KBM-7 (cell line): ENCODE measurements around the gene DPP6.
A peak's percentile ranks its signal among the peaks of the same experiment; 100 is the strongest.
"Not testable (repeated sequence)": the region's sequence is repeated elsewhere in the genome, so short reads cannot be mapped to it uniquely, and the experiment has no call there.

Source experiments
- DNase-seq: peaks from one replicate; pipeline ENCODE4 v3.0.0-alpha.2; 2015
- in situ Hi-C: fragments of 300-500 bp; cut with MboI; formaldehyde crosslinking; loops from 2 replicates; pipeline ENCODE4 v1.14.3; 2020; ENCODE audit warnings: low sequenced_read_pairs, low pct_unique_long_range_greater_than_20kb, mixed read lengths

DPP6 gene

DNA sequence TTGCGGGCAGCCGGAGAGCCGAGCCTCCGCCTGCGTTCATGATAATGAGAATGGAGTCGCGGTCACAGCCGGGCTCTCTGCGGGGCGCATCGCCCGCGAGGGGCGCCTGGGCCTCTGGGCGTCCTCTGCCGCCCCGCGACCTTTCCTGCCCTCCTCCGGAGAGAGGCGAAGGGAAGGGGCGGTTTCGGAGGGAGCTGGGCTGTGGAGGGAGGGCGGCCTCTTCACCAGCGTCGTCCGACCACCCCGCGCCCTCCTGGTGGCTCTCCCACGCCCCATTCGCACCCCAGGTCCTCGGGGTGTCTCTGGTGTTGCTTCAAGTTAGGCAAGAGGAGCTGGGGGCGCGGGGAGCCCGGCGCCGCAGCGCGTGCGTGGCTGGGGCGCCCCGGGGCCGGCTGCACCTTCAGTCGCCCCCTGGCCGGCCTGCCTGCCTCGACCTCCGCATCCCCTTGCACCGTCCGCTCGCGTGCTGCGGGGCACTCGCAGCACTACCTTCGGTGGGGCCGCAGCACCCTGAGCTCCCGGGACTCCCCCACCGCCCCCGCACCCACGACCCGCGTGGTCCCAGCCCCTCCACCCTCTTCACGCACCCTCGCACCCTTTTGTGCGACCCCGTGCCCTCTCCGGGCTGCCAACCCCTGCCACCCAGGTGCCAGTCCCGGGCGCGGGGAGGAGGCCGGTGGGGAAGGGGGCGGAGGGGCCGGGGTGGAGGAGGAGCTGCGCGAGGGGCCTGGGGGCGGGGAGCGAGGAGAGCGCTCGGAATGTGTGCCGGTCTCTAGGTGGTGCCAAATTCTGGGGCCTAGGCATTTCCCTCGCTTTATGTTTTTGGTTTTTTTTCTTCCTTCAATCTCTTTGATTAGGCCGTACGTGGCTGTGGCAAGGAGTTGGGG lies at the start of gene DPP6:
Gene DPP6 (plus strand): TSS at position 756 of the 887 bp plus-strand sequence.
- DNase-seq, in situ Hi-C loops: not testable (repeated sequence)

GRCh38 chr7:154009423-154009911 lies 42.7 kb upstream of the DPP6 start:
- DNase-seq, in situ Hi-C loops: not testable (repeated sequence)

DNA sequence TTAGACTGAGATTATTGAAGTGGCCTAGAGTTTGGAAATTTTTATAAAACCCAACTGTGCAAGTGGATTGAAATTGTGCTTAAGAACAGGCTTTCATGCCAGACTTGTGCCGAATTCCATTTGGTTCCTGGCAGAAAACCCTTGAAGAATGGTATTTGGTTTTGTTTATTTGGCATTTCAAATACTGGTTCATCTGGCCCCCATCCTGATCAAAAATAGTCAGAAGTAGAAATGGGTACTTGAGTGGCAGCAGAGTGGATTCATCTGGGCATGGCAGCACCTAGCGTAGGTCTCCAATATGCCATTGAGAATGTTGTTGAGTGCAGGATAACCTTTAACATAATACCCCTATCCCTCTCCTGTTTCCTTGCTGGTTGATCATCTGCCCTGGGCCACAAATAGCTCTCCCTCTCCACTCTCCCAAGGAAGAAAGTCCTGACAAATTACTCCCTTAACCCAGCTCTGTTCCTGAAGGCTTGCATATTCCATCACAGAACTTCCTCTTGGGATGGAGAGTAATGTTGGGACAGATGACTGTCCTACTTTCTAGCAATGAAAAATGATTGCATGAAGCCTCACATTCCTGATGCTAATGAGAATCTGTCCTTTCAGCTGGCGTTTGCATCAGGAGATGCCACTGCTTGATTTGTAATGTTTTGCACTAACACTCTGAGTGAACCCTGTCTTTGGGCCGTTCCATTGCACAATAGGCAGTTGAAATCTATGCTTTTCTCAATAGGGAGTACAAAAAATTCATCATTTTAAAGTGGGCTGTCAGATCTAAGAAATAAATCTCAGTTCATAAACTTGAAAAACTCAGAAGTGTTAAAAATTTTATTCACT lies 41.3 kb upstream of the DPP6 start:
- in situ Hi-C loops, DNase-seq: not testable (repeated sequence)

- DNase-seq, in situ Hi-C loops: not testable (repeated sequence)
These were observed 39.4 kb upstream of the DPP6 start for GRCh38 chr7:154012800-154013199.

DNA sequence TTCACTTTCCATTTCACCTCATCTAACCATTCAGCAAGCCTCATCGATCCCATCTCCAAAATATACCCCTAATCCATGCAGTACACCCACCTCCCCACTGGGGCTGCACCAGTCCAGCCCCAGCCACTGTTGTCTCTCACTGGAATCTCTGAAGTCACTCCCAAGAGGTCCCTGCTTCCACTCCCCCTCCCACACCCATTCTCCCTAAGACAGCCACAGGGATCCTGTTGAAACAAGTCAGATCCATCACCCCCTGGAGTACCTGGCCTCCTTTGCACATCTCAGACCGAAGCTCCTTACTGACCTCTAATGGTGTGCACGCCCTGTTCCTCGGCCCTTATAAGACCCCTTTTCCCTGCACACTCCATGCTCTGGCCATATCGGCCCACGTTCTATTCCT lies 36.6 kb upstream of the DPP6 start:
- DNase-seq, in situ Hi-C loops: not testable (repeated sequence)

- in situ Hi-C loops, DNase-seq: not testable (repeated sequence)
These were observed 33.8 kb upstream of the DPP6 start for GRCh38 chr7:154018354-154018753.

DNA sequence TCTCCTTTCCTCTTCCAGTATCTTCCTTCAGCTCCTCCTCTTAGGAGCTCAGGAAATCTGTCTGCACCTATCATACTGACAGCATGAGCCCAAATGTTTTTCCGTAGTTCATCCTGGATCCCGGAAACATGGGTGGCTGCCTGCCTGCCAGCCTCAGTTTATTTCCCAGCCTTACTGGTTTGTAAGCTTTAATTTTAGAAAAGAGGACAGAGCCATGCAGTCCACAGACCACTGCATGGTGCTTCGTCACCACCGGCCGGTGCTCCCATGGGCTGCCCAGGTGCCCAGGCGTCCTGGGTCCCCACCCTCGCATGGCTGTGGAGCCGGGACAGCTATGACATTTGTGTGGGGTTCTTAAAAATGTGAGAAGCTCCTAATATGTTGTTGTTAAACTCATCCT lies 24.4 kb upstream of the DPP6 start:
- in situ Hi-C loops, DNase-seq: not testable (repeated sequence)

DNA sequence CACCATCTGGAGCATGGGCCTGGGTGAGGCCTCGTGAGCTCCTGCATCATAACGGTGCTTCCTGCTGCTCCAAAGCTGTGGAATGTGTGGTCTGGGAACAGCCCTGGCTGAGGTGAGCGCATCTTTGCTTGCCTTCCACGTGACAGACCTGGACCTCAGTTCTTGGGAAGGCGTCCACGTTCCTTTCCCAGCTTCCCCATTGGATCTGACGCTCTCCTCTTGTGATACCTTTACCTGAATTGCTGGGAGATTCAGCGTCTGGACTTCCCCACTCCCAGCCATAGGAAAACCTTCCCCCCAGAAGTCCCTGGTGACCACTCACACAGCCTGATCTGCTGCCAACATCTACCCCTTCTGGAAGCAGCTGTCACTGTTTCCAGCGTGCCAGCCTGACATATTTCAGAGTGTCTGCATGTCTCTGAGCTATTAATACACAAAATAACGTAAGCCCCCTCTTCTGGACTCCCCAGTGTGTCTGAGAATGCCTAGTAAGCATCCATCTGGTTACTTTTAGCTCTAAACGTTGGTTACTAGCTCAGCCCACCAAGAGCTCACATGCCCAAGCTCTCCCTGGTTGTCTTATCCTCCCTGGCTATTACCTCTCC lies 21.6 kb upstream of the DPP6 start:
- DNase-seq, in situ Hi-C loops: not testable (repeated sequence)

GRCh38 chr7:154039466-154040165 lies 12.6 kb upstream of the DPP6 start:
- DNase-seq, in situ Hi-C loops: not testable (repeated sequence)

DNA sequence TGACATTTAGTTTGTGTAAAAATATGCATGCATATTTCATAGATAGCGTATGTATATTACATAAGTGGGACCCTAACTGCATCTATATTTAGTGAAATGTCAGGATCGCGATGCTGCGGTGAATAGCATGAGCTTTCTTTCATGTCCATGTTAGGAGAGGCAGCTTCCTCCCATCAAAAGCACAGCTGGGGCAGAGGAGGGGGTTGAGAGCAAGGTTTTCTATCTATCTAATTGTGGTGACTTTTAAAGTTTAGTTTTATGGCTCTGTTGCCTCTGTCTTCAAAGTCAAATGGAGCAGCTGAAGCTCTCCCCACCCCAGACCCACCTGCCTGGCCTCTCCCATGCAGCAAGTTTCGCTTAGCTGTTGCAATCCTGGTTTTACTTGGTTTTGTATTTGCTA lies 1.8 kb upstream of the DPP6 start:
- DNase-seq, in situ Hi-C loops: not testable (repeated sequence)

DNA sequence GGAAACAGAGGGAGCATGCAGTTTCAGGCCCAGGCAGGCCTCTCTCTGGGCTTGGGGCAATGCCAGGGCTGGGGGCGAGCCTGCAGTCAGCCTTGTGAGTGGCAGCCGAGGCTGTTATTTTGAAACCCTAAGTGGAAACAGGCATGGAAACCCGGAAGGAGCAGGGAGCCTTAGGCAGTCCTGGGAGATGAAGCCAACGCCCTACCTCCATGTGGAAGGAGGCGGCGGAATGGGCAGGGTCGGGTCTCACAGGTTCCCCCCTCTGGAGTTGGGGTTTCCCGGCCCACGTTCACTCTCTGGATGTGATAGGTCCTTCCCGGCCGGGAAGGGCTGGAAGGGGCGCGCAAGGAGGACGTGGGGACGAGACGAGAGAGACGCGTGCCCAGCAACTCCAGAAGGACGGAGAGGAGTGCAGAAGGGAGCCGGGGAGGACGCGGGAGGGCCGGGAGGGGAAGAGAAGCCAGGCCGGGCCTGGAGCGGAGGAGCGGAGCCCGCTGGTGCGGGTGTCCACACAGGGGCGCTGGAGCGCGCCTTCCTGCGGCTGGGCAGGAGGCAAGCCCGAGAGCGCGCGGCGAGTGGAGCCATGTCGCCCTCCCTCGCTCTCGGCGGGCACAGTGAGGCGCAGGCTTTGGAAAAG lies 1.1 kb upstream of the DPP6 start:
- in situ Hi-C loops, DNase-seq: not testable (repeated sequence)

GRCh38 chr7:154052530-154053252 lies 493 bp downstream of the DPP6 start:
- in situ Hi-C loops, DNase-seq: not testable (repeated sequence)

GRCh38 chr7:154053466-154054312 lies 1.5 kb downstream of the DPP6 start:
- in situ Hi-C loops, DNase-seq: not testable (repeated sequence)

DNA sequence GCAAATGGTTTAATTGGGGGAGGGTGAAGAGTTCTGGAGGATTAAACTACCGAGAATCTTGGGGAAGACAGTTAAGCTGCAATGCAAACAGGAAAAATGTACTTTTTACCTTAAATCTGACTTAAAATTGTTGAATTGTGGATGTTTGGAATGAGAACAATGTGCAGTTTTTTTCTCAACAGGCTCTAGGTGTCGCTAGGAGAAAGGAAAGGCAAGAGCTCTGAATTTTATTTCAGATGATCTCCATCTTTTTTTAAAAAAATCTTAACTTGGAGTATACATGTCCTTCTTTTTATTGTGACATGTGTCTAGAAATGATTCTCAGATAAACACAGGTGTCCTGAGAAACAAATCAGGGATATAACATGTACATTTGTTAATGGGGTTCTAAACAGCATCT lies 2.5 kb downstream of the DPP6 start:
- in situ Hi-C loops: not testable (repeated sequence)

DNA sequence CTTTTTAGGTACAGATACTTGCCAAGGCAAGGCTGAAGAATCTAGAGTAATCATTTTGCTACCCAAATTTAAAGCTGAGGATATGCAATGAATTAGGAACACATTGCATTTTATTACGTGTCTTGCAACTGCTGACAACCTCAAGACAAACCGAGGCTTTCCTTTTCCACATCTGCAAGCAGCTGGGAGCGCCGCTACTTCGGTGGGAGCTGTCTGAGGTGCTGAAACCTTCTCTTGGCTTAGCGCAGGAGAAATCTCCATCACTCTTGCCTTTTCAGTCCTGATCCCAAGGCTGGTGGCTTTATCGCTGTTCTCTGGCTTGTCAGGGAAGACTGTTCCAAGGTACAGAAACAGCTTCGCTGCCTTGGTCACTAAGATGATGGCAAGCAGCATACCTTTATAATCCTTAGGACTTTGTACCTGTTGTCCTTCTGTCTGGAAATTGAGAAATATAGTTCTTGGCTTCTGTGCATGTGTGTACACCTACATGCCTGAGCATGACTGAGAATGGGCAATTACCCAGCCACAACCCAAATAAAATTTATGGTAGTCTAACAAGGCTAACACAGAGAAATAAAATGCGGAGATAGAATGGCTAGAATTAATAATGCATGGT lies 3.4 kb downstream of the DPP6 start:
- DNase-seq: peak; percentile 47
- in situ Hi-C loops: not testable (repeated sequence)

More for the DNA sequence above, 2.5 kb downstream of the DPP6 start:
- DNase-seq: not testable (repeated sequence)

DNA sequence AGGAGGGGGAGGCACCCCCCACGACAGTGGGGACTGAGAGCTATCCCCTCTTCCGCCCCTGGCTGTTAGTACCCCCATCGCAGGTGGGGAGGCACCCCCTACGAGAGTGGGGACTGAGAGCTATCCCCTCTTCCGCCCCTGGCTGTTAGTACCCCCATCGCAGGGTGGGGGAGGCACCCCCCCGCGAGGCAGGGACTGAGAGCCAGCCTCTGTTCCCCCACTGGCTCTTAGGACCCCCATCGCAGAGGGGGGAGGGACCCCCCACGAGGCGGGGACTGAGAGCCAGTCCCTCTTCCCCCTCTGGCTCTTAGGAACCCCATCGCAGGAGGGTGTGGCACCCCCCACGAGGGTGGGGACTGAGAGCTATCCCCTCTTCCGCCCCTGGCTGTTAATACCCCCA lies 6.6 kb downstream of the DPP6 start:
- in situ Hi-C loops, DNase-seq: not testable (repeated sequence)
